Body of pancreas (tissue), 4 donors: ENCODE results near the gene OSTN.

Source experiments
- CTCF ChIP-seq, 7 experiments: fragments of 450-650 bp in 4 of 7; fragments of 200-600 bp in 3 of 7; sonication (generic) in 3 of 7; IDR thresholded peaks; one replicate each; pipeline ENCODE4 v1.5.1; 2016 to 2019; ENCODE audit warnings: antibody characterized with exemption in 7 of 7
- POLR2A ChIP-seq, 3 donors: fragments of 450-650 bp; IDR thresholded peaks; one replicate each; pipeline ENCODE4 v1.6.1; 2016; ENCODE audit warnings: antibody characterized with exemption in 3 of 3, mild to moderate bottlenecking in 2 of 3

DNA sequence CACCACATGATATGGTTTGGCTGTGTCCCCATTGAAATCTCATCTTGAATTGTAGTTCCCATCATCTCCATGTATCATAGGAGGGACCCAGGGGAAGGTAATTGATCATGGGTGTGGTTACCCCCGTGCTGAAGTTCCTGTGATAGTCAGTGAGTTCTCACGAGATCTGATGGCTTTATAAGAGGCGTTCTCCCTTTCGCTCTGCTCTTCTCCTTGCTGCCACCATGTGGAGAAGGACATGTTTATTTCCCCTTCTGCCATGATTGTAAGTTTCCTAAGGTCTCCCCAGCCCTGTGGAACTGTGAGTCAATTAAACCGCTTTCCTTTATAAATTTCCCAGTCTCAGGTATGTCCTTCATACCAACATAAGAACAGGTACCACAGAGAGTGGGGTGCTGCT lies 21.9 kb downstream of the OSTN start:
- TF ChIP-seq CTCF (IDR thresholded peaks at IDR 0.05) (no peak), POLR2A (IDR thresholded peaks at IDR 0.05) (no peak)
